ENCODE results near the gene ARHGAP26.

ARHGAP26 gene

GRCh38 chr5:142881076-142881783, 111.1 kb downstream of the ARHGAP26 start:
- DNase-seq: no peak

GRCh38 chr5:142881784-142882126, 111.6 kb downstream of the ARHGAP26 start:
- DNase-seq: no peak

- no peak for DNase-seq
These were observed 112.8 kb downstream of the ARHGAP26 start for GRCh38 chr5:142883025-142883424.

GRCh38 chr5:142883438-142883837, 113.3 kb downstream of the ARHGAP26 start:
- no peak for DNase-seq

- no peak for DNase-seq
These were observed 113.9 kb downstream of the ARHGAP26 start for GRCh38 chr5:142884029-142884428.

GRCh38 chr5:142886211-142886610, 116.0 kb downstream of the ARHGAP26 start:
- DNase-seq: no peak

GRCh38 chr5:142886956-142887355, 116.8 kb downstream of the ARHGAP26 start:
- no peak for DNase-seq

- DNase-seq: no peak
These were observed 118.4 kb downstream of the ARHGAP26 start for GRCh38 chr5:142888469-142889085.

- DNase-seq: no peak
These were observed 121.8 kb downstream of the ARHGAP26 start for GRCh38 chr5:142892021-142892420.

- DNase-seq: no peak
These were observed 124.1 kb downstream of the ARHGAP26 start for GRCh38 chr5:142894315-142894714.

- no peak for DNase-seq
These were observed 124.6 kb downstream of the ARHGAP26 start for GRCh38 chr5:142894749-142895148.

GRCh38 chr5:142896325-142897007, 126.3 kb downstream of the ARHGAP26 start:
- DNase-seq: no peak

- no peak for DNase-seq
These were observed 127.2 kb downstream of the ARHGAP26 start for GRCh38 chr5:142897328-142897727.

- DNase-seq: no peak
These were observed 130.8 kb downstream of the ARHGAP26 start for GRCh38 chr5:142900927-142901326.

- DNase-seq: no peak
These were observed 131.5 kb downstream of the ARHGAP26 start for GRCh38 chr5:142901476-142902185.

GRCh38 chr5:142902186-142902965, 132.2 kb downstream of the ARHGAP26 start:
- no peak for DNase-seq

- DNase-seq: no peak
These were observed 134.2 kb downstream of the ARHGAP26 start for GRCh38 chr5:142904416-142904815.

- DNase-seq: no peak
These were observed 135.2 kb downstream of the ARHGAP26 start for GRCh38 chr5:142905348-142905747.

- no peak for DNase-seq
These were observed 136.9 kb downstream of the ARHGAP26 start for GRCh38 chr5:142906863-142907671.

- DNase-seq: no peak
These were observed 138.5 kb downstream of the ARHGAP26 start for GRCh38 chr5:142908659-142909058.

GRCh38 chr5:142910128-142910527, 140.0 kb downstream of the ARHGAP26 start:
- no peak for DNase-seq

GRCh38 chr5:142911170-142911569, 141.0 kb downstream of the ARHGAP26 start:
- no peak for DNase-seq
